ENCODE data around the gene MTHFSD. TPM values are rescaled to one million over a fixed set of nuclear protein-coding genes. Genes with fewer than 3 reads are reported as not detected.
A peak's percentile ranks its signal among the peaks of the same experiment; 100 is the strongest.

MTHFSD gene
- total RNA-seq, 2 donors from 2014 or later: 15.4 to 23.7 TPM

- Histone ChIP-seq H3K4me1 (no peaks in the 10 kb centered on the region), H3K27me3 (peaks cover 53% of the 10 kb centered on the region), H3K9ac (ENCODE audit: low read depth in 2 of 2, low read length in 2 of 2) (peak overlapping the region; percentile 24 to 55), H3K4me3 (no peak overlapping the region), H3K9me3 (no peaks in the 10 kb centered on the region), H3K36me3 (no peaks in the 10 kb centered on the region), H3K27ac (peak overlapping the region; percentile 91)
- no peak for TF ChIP-seq CTCF (IDR thresholded peaks at IDR 0.05)
- intact Hi-C loops (cut with DNase I): no loop called here
- no peak for DNase-seq
These were observed 60.3 kb downstream of the MTHFSD start for GRCh38 chr16:86494565-86495356.

GRCh38 chr16:86494039-86494564, 60.9 kb downstream of the MTHFSD start:
- no peak for DNase-seq
- Histone ChIP-seq H3K9me3 (no peaks in the 10 kb centered on the region), H3K27ac (peak overlapping the region; percentile 91), H3K36me3 (no peaks in the 10 kb centered on the region), H3K9ac (ENCODE audit: low read depth in 2 of 2, low read length in 2 of 2) (peak overlapping the region; percentile 24 to 38), H3K4me3 (no peak overlapping the region), H3K27me3 (peaks cover 46% of the 10 kb centered on the region), H3K4me1 (no peaks in the 10 kb centered on the region)
- intact Hi-C loops (cut with DNase I): no loop called here
- TF ChIP-seq CTCF (IDR thresholded peaks at IDR 0.05): no peak

GRCh38 chr16:86492961-86493629, 61.9 kb downstream of the MTHFSD start:
- intact Hi-C loops (cut with DNase I): no loop called here
- no peak for DNase-seq
- H3K27ac ChIP-seq: peak overlapping the region; percentile 91
- no peaks in the 10 kb centered on the region for H3K9me3 ChIP-seq
- H3K27me3 ChIP-seq: peaks cover 36% of the 10 kb centered on the region
- no peak for TF ChIP-seq CTCF (IDR thresholded peaks at IDR 0.05)
- no peak overlapping the region for H3K9ac ChIP-seq (ENCODE audit: low read depth in 2 of 2, low read length in 2 of 2)
- H3K4me1 ChIP-seq: no peaks in the 10 kb centered on the region
- H3K4me3 ChIP-seq: no peak overlapping the region
- no peaks in the 10 kb centered on the region for H3K36me3 ChIP-seq

GRCh38 chr16:86492267-86492960, 62.6 kb downstream of the MTHFSD start:
- H3K9ac ChIP-seq (ENCODE audit: low read depth in 2 of 2, low read length in 2 of 2): peak overlapping the region in 1 of 2 donors; percentile 7
- no peak for TF ChIP-seq CTCF (IDR thresholded peaks at IDR 0.05)
- no peak for DNase-seq
- H3K36me3 ChIP-seq: no peaks in the 10 kb centered on the region
- no peaks in the 10 kb centered on the region for H3K9me3 ChIP-seq
- no peak overlapping the region for H3K4me3 ChIP-seq
- intact Hi-C loops (cut with DNase I): no loop called here
- H3K4me1 ChIP-seq: no peaks in the 10 kb centered on the region
- peak overlapping the region; percentile 91 for H3K27ac ChIP-seq
- peaks cover 29% of the 10 kb centered on the region for H3K27me3 ChIP-seq

- no peaks in the 10 kb centered on the region for H3K9me3 ChIP-seq
- no peak overlapping the region for H3K4me3 ChIP-seq
- H3K27me3 ChIP-seq: peaks cover 22% of the 10 kb centered on the region
- no peak for DNase-seq
- intact Hi-C loops (cut with DNase I): no loop called here
- no peak for TF ChIP-seq CTCF (IDR thresholded peaks at IDR 0.05)
- no peaks in the 10 kb centered on the region for H3K4me1 ChIP-seq
- peak overlapping the region in 1 of 2 donors; percentile 52 for H3K9ac ChIP-seq (ENCODE audit: low read depth in 2 of 2, low read length in 2 of 2)
- H3K27ac ChIP-seq: peak overlapping the region; percentile 32
- H3K36me3 ChIP-seq: no peaks in the 10 kb centered on the region
These were observed 63.4 kb downstream of the MTHFSD start for GRCh38 chr16:86491640-86492023.

Data from colonic mucosa (tissue), 4 donors.